Measurements from ENCODE around the gene SLC38A3.

DNA sequence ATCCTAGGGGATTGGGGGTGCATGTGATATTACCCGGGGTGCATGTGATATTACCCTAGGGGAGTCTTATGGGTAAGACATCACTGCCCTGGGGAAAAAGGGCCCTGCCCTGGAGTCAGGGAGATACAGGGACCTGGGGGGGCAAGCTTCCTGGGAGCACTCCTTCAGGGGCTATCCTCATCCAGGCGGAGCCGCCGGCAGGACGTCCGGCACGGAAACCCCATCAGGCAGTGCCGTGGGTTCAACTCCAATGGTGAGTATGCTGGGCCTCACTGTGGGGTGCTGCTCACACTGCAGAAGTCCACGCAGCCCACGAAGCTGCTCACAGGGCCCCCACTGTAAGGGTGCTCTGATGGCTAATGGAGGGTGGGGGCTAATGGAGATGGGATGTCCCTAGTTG is 19.0 kb upstream of the SLC38A3 start:
- TF ChIP-seq EZH2phosphoT487 (IDR thresholded peaks at IDR 0.05; ENCODE audit: low read depth, severe bottlenecking, unreplicated experiment), result no peak
- TF ChIP-seq, protein P1, sequence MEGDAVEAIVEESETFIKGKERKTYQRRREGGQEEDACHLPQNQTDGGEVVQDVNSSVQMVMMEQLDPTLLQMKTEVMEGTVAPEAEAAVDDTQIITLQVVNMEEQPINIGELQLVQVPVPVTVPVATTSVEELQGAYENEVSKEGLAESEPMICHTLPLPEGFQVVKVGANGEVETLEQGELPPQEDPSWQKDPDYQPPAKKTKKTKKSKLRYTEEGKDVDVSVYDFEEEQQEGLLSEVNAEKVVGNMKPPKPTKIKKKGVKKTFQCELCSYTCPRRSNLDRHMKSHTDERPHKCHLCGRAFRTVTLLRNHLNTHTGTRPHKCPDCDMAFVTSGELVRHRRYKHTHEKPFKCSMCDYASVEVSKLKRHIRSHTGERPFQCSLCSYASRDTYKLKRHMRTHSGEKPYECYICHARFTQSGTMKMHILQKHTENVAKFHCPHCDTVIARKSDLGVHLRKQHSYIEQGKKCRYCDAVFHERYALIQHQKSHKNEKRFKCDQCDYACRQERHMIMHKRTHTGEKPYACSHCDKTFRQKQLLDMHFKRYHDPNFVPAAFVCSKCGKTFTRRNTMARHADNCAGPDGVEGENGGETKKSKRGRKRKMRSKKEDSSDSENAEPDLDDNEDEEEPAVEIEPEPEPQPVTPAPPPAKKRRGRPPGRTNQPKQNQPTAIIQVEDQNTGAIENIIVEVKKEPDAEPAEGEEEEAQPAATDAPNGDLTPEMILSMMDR (IDR thresholded peaks at IDR 0.05; ENCODE audit: poor library complexity), result no peak
- no peak for TF ChIP-seq EZH2 (IDR thresholded peaks at IDR 0.05; ENCODE audit: borderline replicate concordance)

Measured in hepatocyte (in vitro differentiated cells).